Activated naive CD4-positive, alpha-beta T cell treated with anti-CD3 and anti-CD28 coated beads for 36 hours (primary cell): ENCODE measurements around the gene SBF2. TPM values are rescaled to one million over a fixed set of nuclear protein-coding genes. Genes with fewer than 3 reads are reported as not detected.
"Not testable (repeated sequence)": the region's sequence is repeated elsewhere in the genome, so short reads cannot be mapped to it uniquely, and the experiment has no call there.

Experiments
- CTCF ChIA-PET: fragments of 350-600 bp; sonication (Branson Sonifier 250); formaldehyde crosslinking; loops from one replicate; lab custom pipeline; 2021; ENCODE audit warnings: antibody characterized with exemption; lab: Charles Lee
- DNase-seq: peaks from one replicate; pipeline ENCODE4 v3.0.0-alpha.2; 2020
- H3K27ac Mint-ChIP-seq: one replicate; pipeline ENCODE4 v1.8.0; 2021; ENCODE audit warnings: mild to moderate bottlenecking, mixed read lengths
- H3K27me3 Mint-ChIP-seq: one replicate; pipeline ENCODE4 v1.8.0; 2021; ENCODE audit warnings: low read depth, mixed read lengths
- H3K36me3 Mint-ChIP-seq: one replicate; pipeline ENCODE4 v1.8.0; 2021; ENCODE audit warnings: low read depth, mixed read lengths
- H3K4me1 Mint-ChIP-seq: one replicate; pipeline ENCODE4 v1.8.0; 2021; ENCODE audit warnings: low read depth, mixed read lengths
- H3K4me3 Mint-ChIP-seq: one replicate; pipeline ENCODE4 v1.8.0; 2021; ENCODE audit warnings: mild to moderate bottlenecking, moderate library complexity, mixed read lengths
- H3K9me3 Mint-ChIP-seq: one replicate; pipeline ENCODE4 v1.8.0; 2021; ENCODE audit warnings: mixed read lengths
- intact Hi-C: fragments of 100-400 bp; cut with micrococcal nuclease; formaldehyde crosslinking; loops from one replicate; pipeline ENCODE4 v1.15.1; 2023
- total RNA-seq, 2 experiments: library from RNA; stranded (reverse); gene quantifications; one replicate each; pipeline ENCODE4 v1.2.3, GENCODE V29; 2021

Gene SBF2
- total RNA-seq, 2 experiments from 2014 or later: 8.7 to 9.9 TPM

DNA sequence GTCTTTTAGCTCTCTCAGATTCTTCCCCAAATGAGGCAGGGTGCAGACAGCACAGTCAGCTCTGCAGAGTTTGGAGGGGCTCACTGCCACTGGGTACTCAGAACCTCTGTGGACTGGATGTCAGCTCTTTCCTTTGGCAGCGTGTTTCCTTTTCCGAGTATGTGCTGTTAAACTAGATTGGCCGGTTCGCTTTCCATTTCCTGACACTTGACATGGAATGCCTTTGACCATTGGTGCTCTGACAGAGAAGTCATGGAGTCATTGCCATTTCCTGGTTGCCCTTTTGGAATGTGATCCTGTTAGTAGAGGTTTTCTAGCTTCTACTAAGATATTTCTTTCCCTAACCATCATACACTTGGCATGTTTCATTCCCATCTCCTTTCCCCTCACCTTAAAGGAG is 543.5 kb downstream of the SBF2 start:
- peaks cover 8% of the 10 kb centered on the region for H3K4me1 Mint-ChIP-seq
- no peak for DNase-seq
- no peaks in the 10 kb centered on the region for H3K27me3 Mint-ChIP-seq
- H3K36me3 Mint-ChIP-seq: no peaks in the 10 kb centered on the region
- H3K9me3 Mint-ChIP-seq: no peaks in the 10 kb centered on the region
- intact Hi-C loops: loop anchor here (10.0 kb wide), 1 partner anchor 586 kb away; no protein-coding TSS in a partner anchor
- CTCF ChIA-PET: interaction anchor here (4.6 to 7.2 kb wide), 3 partner anchors 138 to 216 kb away, joined by 33 to 92 read pairs (median 48); no protein-coding TSS in a partner anchor
- H3K27ac Mint-ChIP-seq: no peak overlapping the region
- no peak overlapping the region for H3K4me3 Mint-ChIP-seq

GRCh38 chr11:9748361-9748970 is 545.6 kb downstream of the SBF2 start:
- no peaks in the 10 kb centered on the region for H3K27me3 Mint-ChIP-seq
- CTCF ChIA-PET: interaction anchor here (0.6 to 7.2 kb wide), 18 partner anchors 10 to 618 kb away, joined by 3 to 92 read pairs (median 6); partner anchors contain the start of gene WEE1
- H3K36me3 Mint-ChIP-seq: no peaks in the 10 kb centered on the region
- peak; percentile 77 for DNase-seq
- H3K27ac Mint-ChIP-seq: no peak overlapping the region
- no peaks in the 10 kb centered on the region for H3K9me3 Mint-ChIP-seq
- intact Hi-C loops: loop anchor here (1.0 kb wide), 2 partner anchors 134 to 213 kb away; no protein-coding TSS in a partner anchor
- peaks cover 8% of the 10 kb centered on the region for H3K4me1 Mint-ChIP-seq
- no peak overlapping the region for H3K4me3 Mint-ChIP-seq

DNA sequence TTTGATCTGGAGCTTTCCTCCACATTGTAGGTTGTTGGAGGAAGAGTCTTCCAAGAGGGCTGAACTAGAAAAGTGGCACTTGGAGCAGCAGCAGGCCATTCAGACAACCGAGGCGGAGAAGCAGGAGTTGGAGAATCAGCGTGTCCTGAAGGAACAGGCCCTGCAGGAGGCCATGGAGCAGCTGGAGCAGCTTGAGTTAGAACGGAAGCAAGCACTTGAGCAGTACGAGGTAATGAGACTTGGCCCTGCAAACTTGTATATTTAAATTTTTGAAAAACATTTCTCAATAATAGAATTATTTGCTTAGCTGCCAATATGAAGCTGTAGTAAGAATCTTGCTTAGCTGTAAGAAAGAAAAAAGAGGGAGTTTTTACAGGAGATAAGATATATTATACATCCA is 546.2 kb downstream of the SBF2 start:
- Mint-ChIP-seq H3K4me3 (no peak overlapping the region), H3K9me3 (no peaks in the 10 kb centered on the region), H3K4me1 (peaks cover 3% of the 10 kb centered on the region), H3K27me3 (no peaks in the 10 kb centered on the region), H3K27ac (no peak overlapping the region), H3K36me3 (no peaks in the 10 kb centered on the region)
- intact Hi-C loops: loop anchor here (1.0 kb wide), 2 partner anchors 134 to 213 kb away; no protein-coding TSS in a partner anchor
- CTCF ChIA-PET: interaction anchor here (0.6 to 7.2 kb wide), 18 partner anchors 11 to 619 kb away, joined by 3 to 92 read pairs (median 6); partner anchors contain the start of gene WEE1
- DNase-seq: no peak

- H3K4me1 Mint-ChIP-seq: peaks cover 3% of the 10 kb centered on the region
- no peak for DNase-seq
- CTCF ChIA-PET: interaction anchor here (0.6 to 7.2 kb wide), 10 partner anchors 8 to 1340 kb away, joined by 3 to 92 read pairs (median 6); no protein-coding TSS in a partner anchor
- intact Hi-C loops: no loop called here
- no peaks in the 10 kb centered on the region for H3K36me3 Mint-ChIP-seq
- H3K27me3 Mint-ChIP-seq: no peaks in the 10 kb centered on the region
- no peaks in the 10 kb centered on the region for H3K9me3 Mint-ChIP-seq
- no peak overlapping the region for H3K27ac Mint-ChIP-seq
- no peak overlapping the region for H3K4me3 Mint-ChIP-seq
Observed at GRCh38 chr11:9747229-9747628, 546.8 kb downstream of the SBF2 start.

DNA sequence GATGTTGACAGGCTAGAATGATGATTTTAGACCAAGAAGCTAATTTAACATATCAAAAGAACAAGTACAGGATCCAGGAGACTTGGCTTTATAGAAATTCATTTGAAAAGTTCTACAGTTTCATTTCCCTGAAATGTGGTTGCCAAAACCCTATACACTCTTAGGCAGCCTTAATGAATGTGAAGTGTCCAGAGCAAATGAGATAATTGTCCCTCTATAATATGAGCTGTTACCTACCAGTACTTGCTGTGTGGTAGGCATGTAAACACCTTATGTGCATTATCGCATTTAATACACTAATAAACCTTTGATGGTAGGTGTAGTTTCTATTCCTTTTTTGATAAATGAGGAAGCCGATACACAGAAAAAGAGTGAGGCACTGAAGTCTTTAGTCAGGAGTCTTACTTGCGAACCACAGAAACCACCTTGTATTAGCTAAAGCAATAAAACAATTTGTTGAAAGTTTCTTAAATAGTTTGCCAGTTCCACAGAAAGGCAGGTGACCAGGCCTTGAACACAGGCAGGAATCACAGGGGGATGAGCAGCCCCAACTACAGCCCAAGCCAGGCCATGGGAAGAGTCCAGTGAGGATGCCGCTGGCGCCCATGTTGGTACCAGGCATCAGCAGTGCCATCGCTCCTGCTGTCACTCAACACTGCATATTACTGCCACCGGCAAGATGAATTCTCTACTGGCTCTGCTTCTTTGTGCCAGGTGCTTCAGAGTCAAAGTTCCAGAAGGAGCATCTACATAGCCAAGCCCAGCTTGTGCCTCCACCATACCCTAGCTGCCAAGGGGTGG is 548.4 kb downstream of the SBF2 start:
- intact Hi-C loops: no loop called here
- no peak for DNase-seq
- H3K9me3 Mint-ChIP-seq: no peaks in the 10 kb centered on the region
- peaks cover 3% of the 10 kb centered on the region for H3K4me1 Mint-ChIP-seq
- H3K36me3 Mint-ChIP-seq: peaks cover 2% of the 10 kb centered on the region
- no peak overlapping the region for H3K27ac Mint-ChIP-seq
- no peaks in the 10 kb centered on the region for H3K27me3 Mint-ChIP-seq
- no peak overlapping the region for H3K4me3 Mint-ChIP-seq
- CTCF ChIA-PET: interaction anchor here (0.6 to 1.6 kb wide), 3 partner anchors 144 to 211 kb away, joined by 3 to 6 read pairs (median 3); no protein-coding TSS in a partner anchor

GRCh38 chr11:9743512-9743911 is 550.5 kb downstream of the SBF2 start:
- H3K4me1 Mint-ChIP-seq, H3K9me3 Mint-ChIP-seq, intact Hi-C loops, H3K36me3 Mint-ChIP-seq, H3K4me3 Mint-ChIP-seq, DNase-seq, H3K27me3 Mint-ChIP-seq, H3K27ac Mint-ChIP-seq, CTCF ChIA-PET: not testable (repeated sequence)

GRCh38 chr11:9741260-9741659 is 552.8 kb downstream of the SBF2 start:
- Mint-ChIP-seq H3K4me3 (no peak overlapping the region), H3K9me3 (peaks cover 6% of the 10 kb centered on the region), H3K27ac (no peak overlapping the region), H3K36me3 (peaks cover 7% of the 10 kb centered on the region), H3K27me3 (no peaks in the 10 kb centered on the region), H3K4me1 (no peaks in the 10 kb centered on the region)
- DNase-seq: no peak
- intact Hi-C loops: no loop called here
- CTCF ChIA-PET: interaction anchor here (0.6 kb wide), 1 partner anchor 207 kb away, joined by 3 read pairs; no protein-coding TSS in a partner anchor

GRCh38 chr11:9740202-9740883 is 553.7 kb downstream of the SBF2 start:
- Mint-ChIP-seq H3K4me3 (no peak overlapping the region), H3K9me3 (peaks cover 14% of the 10 kb centered on the region), H3K4me1 (no peaks in the 10 kb centered on the region), H3K36me3 (peaks cover 11% of the 10 kb centered on the region), H3K27me3 (no peaks in the 10 kb centered on the region), H3K27ac (no peak overlapping the region)
- no peak for DNase-seq
- intact Hi-C loops: no loop called here
- CTCF ChIA-PET: no interaction called here

GRCh38 chr11:9739123-9739900 is 554.7 kb downstream of the SBF2 start:
- no peaks in the 10 kb centered on the region for H3K4me1 Mint-ChIP-seq
- CTCF ChIA-PET: interaction anchor here (0.6 kb wide), 1 partner anchor 143 kb away, joined by 3 read pairs; no protein-coding TSS in a partner anchor
- intact Hi-C loops: no loop called here
- peaks cover 14% of the 10 kb centered on the region for H3K36me3 Mint-ChIP-seq
- no peak for DNase-seq
- no peak overlapping the region for H3K4me3 Mint-ChIP-seq
- H3K27ac Mint-ChIP-seq: no peak overlapping the region
- H3K27me3 Mint-ChIP-seq: no peaks in the 10 kb centered on the region
- peaks cover 16% of the 10 kb centered on the region for H3K9me3 Mint-ChIP-seq

DNA sequence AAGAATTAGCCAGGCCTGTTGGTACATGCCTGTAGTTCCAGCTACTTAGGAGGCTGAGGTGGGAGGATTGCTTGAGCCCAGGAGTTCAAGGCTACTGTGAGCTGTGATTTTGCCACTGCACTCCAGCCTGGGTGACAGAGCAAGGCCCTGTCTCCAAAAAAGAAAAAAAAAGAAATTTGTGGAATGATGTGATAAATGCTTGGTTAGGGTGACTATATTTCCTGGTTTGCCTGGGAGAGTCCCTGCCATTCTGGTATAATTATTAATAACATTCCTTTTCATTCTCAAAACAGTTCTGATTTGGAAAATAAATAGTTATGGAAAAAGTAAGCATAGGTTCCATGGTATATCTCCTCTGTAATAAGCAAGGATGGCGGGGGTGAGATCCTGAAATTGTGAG is 555.3 kb downstream of the SBF2 start:
- DNase-seq: no peak
- H3K27me3 Mint-ChIP-seq: no peaks in the 10 kb centered on the region
- peaks cover 16% of the 10 kb centered on the region for H3K9me3 Mint-ChIP-seq
- H3K4me3 Mint-ChIP-seq: no peak overlapping the region
- no peaks in the 10 kb centered on the region for H3K4me1 Mint-ChIP-seq
- intact Hi-C loops: no loop called here
- no peak overlapping the region for H3K27ac Mint-ChIP-seq
- CTCF ChIA-PET: no interaction called here
- peaks cover 14% of the 10 kb centered on the region for H3K36me3 Mint-ChIP-seq

GRCh38 chr11:9738116-9738515 is 555.9 kb downstream of the SBF2 start:
- Mint-ChIP-seq H3K36me3 (peaks cover 14% of the 10 kb centered on the region), H3K9me3 (peaks cover 16% of the 10 kb centered on the region), H3K27me3 (no peaks in the 10 kb centered on the region), H3K27ac (no peak overlapping the region), H3K4me1 (no peaks in the 10 kb centered on the region), H3K4me3 (no peak overlapping the region)
- DNase-seq: no peak
- intact Hi-C loops: no loop called here
- CTCF ChIA-PET: interaction anchor here (2.5 kb wide), 1 partner anchor 11 kb away, joined by 10 read pairs; no protein-coding TSS in a partner anchor
